ENCODE measurements around the gene DNM2. TPM values are rescaled to one million over a fixed set of nuclear protein-coding genes. Genes with fewer than 3 reads are reported as not detected.

Gene DNM2
- polyA plus RNA-seq, 4 donors = 145 to 248 (median 166) TPM

DNA sequence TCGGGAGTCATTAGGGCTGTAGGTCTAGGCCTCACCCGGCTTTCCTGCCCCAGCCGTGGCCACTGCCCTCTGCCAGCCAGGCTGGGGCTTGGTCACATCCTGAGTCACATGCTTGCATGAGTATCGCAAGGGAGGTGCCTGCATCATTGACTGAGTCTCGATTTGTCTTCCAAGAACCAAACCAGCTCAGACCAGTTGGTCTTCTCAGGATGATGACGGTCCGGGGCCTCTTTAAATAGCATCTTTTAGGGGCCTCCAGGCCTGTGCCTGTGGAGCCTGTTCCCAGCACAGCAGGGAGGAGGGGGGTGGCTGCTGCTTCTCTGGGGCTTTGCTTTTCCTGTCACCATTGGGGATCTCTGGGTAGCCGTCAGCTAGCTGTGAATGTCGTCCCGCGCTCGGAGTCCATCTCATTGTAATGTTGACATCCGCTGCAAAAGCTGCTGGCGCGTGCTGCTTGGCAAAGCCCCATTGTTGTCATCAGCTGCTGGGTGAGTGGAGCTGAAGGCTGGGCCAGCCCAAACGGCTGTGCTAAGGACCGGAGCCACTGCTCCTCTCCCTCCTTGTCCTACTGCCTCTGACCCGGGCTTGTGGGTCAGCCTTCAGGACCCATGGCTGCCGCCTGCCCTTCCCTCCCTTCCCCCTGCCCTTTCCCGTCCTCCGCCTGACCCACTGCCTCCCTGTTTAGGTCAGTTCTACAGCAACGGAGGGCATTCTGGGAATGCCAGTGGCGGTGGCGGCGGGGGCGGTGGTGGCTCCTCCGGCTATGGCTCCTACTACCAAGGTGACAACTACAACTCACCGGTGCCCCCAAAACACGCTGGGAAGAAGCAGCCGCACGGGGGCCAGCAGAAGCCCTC is 31.0 kb upstream of the DNM2 start:
- Histone ChIP-seq H3K4me1 (ENCODE audit: control insufficient read depth in 3 of 3, insufficient read depth in 2 of 3, low read depth in 1 of 3, low read length in 2 of 3) (no peaks in the 10 kb centered on the region), H3K4me3 (ENCODE audit: low read depth in 1 of 3, low read length in 3 of 3) (no peak overlapping the region), H3K27me3 (ENCODE audit: control insufficient read depth in 3 of 3, insufficient read depth in 3 of 3, low read length in 3 of 3) (no peaks in the 10 kb centered on the region), H3K36me3 (ENCODE audit: control insufficient read depth in 3 of 3, insufficient read depth in 2 of 3, low read depth in 1 of 3, low read length in 3 of 3) (peaks cover 34 to 92% (median 49%) of the 10 kb centered on the region in 3 donors), H3K9me3 (ENCODE audit: control insufficient read depth in 2 of 2, insufficient read depth in 1 of 2, low read depth in 1 of 2, low read length in 1 of 2) (no peaks in the 10 kb centered on the region), H3K27ac (ENCODE audit: low read depth in 1 of 3, low read length in 2 of 3) (no peak overlapping the region)
- WGBS, 3 donors = 82 to 86% (median 86%) methylated on average over 28 to 31 of the region's 31 CpGs
- FAIRE-seq = no peak
- DNase-seq = no peak

- 89 to 93% (median 92%) methylated on average over 22 to 25 of the region's 25 CpGs for WGBS, 3 donors
- peaks cover 31 to 92% (median 40%) of the 10 kb centered on the region in 3 donors for H3K36me3 ChIP-seq (ENCODE audit: control insufficient read depth in 3 of 3, insufficient read depth in 2 of 3, low read depth in 1 of 3, low read length in 3 of 3)
- DNase-seq (no peak), FAIRE-seq (no peak)
- H3K27ac ChIP-seq (ENCODE audit: low read depth in 1 of 3, low read length in 2 of 3) = no peak overlapping the region
- no peaks in the 10 kb centered on the region for H3K4me1 ChIP-seq (ENCODE audit: control insufficient read depth in 3 of 3, insufficient read depth in 2 of 3, low read depth in 1 of 3, low read length in 2 of 3)
- no peak overlapping the region for H3K4me3 ChIP-seq (ENCODE audit: low read depth in 1 of 3, low read length in 3 of 3)
- H3K9me3 ChIP-seq (ENCODE audit: control insufficient read depth in 2 of 2, insufficient read depth in 1 of 2, low read depth in 1 of 2, low read length in 1 of 2) = no peaks in the 10 kb centered on the region
- no peaks in the 10 kb centered on the region for H3K27me3 ChIP-seq (ENCODE audit: control insufficient read depth in 3 of 3, insufficient read depth in 3 of 3, low read length in 3 of 3)
Measured at GRCh38 chr19:10687518-10688288, 30.2 kb upstream of the DNM2 start.

- Histone ChIP-seq H3K36me3 (ENCODE audit: control insufficient read depth in 3 of 3, insufficient read depth in 2 of 3, low read depth in 1 of 3, low read length in 3 of 3) (peaks cover 23 to 89% (median 32%) of the 10 kb centered on the region in 3 donors), H3K4me3 (ENCODE audit: low read depth in 1 of 3, low read length in 3 of 3) (no peak overlapping the region), H3K27ac (ENCODE audit: low read depth in 1 of 3, low read length in 2 of 3) (no peak overlapping the region), H3K4me1 (ENCODE audit: control insufficient read depth in 3 of 3, insufficient read depth in 2 of 3, low read depth in 1 of 3, low read length in 2 of 3) (no peaks in the 10 kb centered on the region), H3K9me3 (ENCODE audit: control insufficient read depth in 2 of 2, insufficient read depth in 1 of 2, low read depth in 1 of 2, low read length in 1 of 2) (no peaks in the 10 kb centered on the region), H3K27me3 (ENCODE audit: control insufficient read depth in 3 of 3, insufficient read depth in 3 of 3, low read length in 3 of 3) (no peaks in the 10 kb centered on the region)
- DNase-seq (no peak), FAIRE-seq (no peak)
- WGBS, 3 donors = 93 to 95% (median 94%) methylated on average over 27 of the region's 27 CpGs
Measured at GRCh38 chr19:10688545-10689280, 29.2 kb upstream of the DNM2 start.

DNA sequence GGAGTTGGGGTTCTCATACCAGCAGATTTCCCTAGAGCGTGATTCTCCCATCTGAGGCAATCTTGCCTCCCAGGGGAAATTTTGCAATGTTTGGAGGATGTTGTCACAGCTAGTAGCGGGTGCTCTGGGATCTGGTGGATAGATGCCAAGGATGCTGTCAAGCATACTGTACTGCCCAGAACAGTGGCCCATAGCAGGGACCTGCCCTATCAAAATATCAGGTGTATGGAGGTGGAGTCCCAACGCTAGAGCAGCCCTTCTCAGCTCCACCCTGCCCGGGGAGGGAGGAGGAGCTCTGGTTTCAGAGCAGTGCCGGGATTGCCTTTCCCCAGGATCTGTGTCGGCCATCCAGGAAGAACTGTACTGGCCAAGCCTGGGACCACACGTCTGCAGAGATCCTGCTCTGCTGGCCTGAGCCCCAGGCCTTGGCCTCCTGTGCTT is 27.5 kb upstream of the DNM2 start:
- Histone ChIP-seq H3K36me3 (ENCODE audit: control insufficient read depth in 3 of 3, insufficient read depth in 2 of 3, low read depth in 1 of 3, low read length in 3 of 3) (peaks cover 23 to 82% (median 29%) of the 10 kb centered on the region in 3 donors), H3K27ac (ENCODE audit: low read depth in 1 of 3, low read length in 2 of 3) (no peak overlapping the region), H3K4me1 (ENCODE audit: control insufficient read depth in 3 of 3, insufficient read depth in 2 of 3, low read depth in 1 of 3, low read length in 2 of 3) (peaks cover 0 to 3% (median 2%) of the 10 kb centered on the region in 3 donors), H3K27me3 (ENCODE audit: control insufficient read depth in 3 of 3, insufficient read depth in 3 of 3, low read length in 3 of 3) (no peaks in the 10 kb centered on the region), H3K4me3 (ENCODE audit: low read depth in 1 of 3, low read length in 3 of 3) (no peak overlapping the region), H3K9me3 (ENCODE audit: control insufficient read depth in 2 of 2, insufficient read depth in 1 of 2, low read depth in 1 of 2, low read length in 1 of 2) (no peaks in the 10 kb centered on the region)
- FAIRE-seq = no peak
- WGBS, 3 donors = 53 to 67% (median 65%) methylated on average over 7 of the region's 7 CpGs
- DNase-seq = no peak

DNA sequence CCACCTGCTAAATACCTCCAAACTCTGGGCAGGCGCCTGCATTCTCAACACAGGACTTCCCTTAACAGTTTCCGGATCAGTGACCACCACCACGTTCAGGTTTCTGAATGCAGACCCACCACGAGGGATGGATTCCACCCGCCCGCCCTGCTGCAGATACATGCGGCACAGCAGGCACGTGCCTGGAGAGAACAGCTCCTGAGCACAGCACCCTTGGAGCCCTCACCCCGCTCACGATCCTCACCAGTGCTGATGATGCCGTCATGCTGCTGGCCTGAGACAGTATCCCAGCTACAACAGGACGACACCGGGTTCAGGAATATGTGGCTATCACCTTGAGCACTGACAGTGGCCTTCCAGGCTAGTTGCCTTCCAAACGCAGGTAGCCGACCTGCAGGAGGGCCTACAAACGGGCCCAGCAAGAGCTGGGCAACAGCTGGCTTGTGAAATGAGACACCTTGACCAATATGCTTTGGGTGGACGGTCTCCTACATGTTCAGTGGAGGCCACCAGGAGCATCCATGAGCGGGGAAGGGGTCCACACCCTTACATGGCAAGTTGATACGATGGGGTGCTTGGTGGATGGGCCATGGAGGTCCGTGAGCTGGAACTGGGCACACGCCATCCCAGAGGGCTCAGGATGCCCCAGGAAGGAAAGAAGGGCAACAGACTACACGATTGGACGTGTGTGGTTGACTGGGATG is 26.5 kb upstream of the DNM2 start:
- Histone ChIP-seq H3K27me3 (ENCODE audit: control insufficient read depth in 3 of 3, insufficient read depth in 3 of 3, low read length in 3 of 3) (no peaks in the 10 kb centered on the region), H3K4me1 (ENCODE audit: control insufficient read depth in 3 of 3, insufficient read depth in 2 of 3, low read depth in 1 of 3, low read length in 2 of 3) (peaks cover 0 to 8% (median 2%) of the 10 kb centered on the region in 3 donors), H3K4me3 (ENCODE audit: low read depth in 1 of 3, low read length in 3 of 3) (no peak overlapping the region), H3K27ac (ENCODE audit: low read depth in 1 of 3, low read length in 2 of 3) (no peak overlapping the region), H3K36me3 (ENCODE audit: control insufficient read depth in 3 of 3, insufficient read depth in 2 of 3, low read depth in 1 of 3, low read length in 3 of 3) (peaks cover 20 to 74% (median 27%) of the 10 kb centered on the region in 3 donors), H3K9me3 (ENCODE audit: control insufficient read depth in 2 of 2, insufficient read depth in 1 of 2, low read depth in 1 of 2, low read length in 1 of 2) (no peaks in the 10 kb centered on the region)
- 86 to 89% (median 87%) methylated on average over 23 of the region's 23 CpGs for WGBS, 3 donors
- FAIRE-seq = no peak
- DNase-seq = no peak

DNA sequence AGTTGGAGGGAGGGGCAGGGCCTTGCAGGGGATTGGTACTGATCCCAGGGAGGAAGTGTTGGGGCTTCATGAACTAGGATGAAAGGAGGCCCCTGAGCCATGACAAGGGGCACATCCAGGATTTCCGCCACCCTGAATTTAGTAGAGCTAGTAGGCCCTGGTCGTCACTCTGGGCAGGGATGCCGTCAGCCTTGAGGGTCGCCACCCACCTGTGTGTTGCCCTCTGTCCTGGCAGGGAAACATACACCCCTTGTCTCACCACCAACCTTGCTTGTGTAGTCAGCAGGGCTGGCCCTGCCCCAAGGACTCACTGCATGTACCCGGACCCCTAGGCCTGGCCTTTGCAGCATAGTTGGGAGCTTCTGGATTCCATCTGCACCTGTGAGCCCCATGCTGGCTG is 26.0 kb upstream of the DNM2 start:
- peaks cover 19 to 68% (median 27%) of the 10 kb centered on the region in 3 donors for H3K36me3 ChIP-seq (ENCODE audit: control insufficient read depth in 3 of 3, insufficient read depth in 2 of 3, low read depth in 1 of 3, low read length in 3 of 3)
- H3K27me3 ChIP-seq (ENCODE audit: control insufficient read depth in 3 of 3, insufficient read depth in 3 of 3, low read length in 3 of 3) = no peaks in the 10 kb centered on the region
- WGBS, 3 donors = 82 to 94% (median 84%) methylated on average over 5 of the region's 5 CpGs
- DNase-seq (no peak), FAIRE-seq (no peak)
- peaks cover 0 to 8% (median 2%) of the 10 kb centered on the region in 3 donors for H3K4me1 ChIP-seq (ENCODE audit: control insufficient read depth in 3 of 3, insufficient read depth in 2 of 3, low read depth in 1 of 3, low read length in 2 of 3)
- H3K9me3 ChIP-seq (ENCODE audit: control insufficient read depth in 2 of 2, insufficient read depth in 1 of 2, low read depth in 1 of 2, low read length in 1 of 2) = no peaks in the 10 kb centered on the region
- H3K27ac ChIP-seq (ENCODE audit: low read depth in 1 of 3, low read length in 2 of 3) = no peak overlapping the region
- no peak overlapping the region for H3K4me3 ChIP-seq (ENCODE audit: low read depth in 1 of 3, low read length in 3 of 3)

- Histone ChIP-seq H3K27ac (ENCODE audit: low read depth in 1 of 3, low read length in 2 of 3) (no peak overlapping the region), H3K4me1 (ENCODE audit: control insufficient read depth in 3 of 3, insufficient read depth in 2 of 3, low read depth in 1 of 3, low read length in 2 of 3) (peaks cover 0 to 8% (median 2%) of the 10 kb centered on the region in 3 donors), H3K27me3 (ENCODE audit: control insufficient read depth in 3 of 3, insufficient read depth in 3 of 3, low read length in 3 of 3) (no peaks in the 10 kb centered on the region), H3K9me3 (ENCODE audit: control insufficient read depth in 2 of 2, insufficient read depth in 1 of 2, low read depth in 1 of 2, low read length in 1 of 2) (no peaks in the 10 kb centered on the region), H3K36me3 (ENCODE audit: control insufficient read depth in 3 of 3, insufficient read depth in 2 of 3, low read depth in 1 of 3, low read length in 3 of 3) (peaks cover 11 to 60% (median 20%) of the 10 kb centered on the region in 3 donors), H3K4me3 (ENCODE audit: low read depth in 1 of 3, low read length in 3 of 3) (no peak overlapping the region)
- FAIRE-seq = no peak
- no peak for DNase-seq
- 86 to 92% (median 88%) methylated on average over 5 of the region's 5 CpGs for WGBS, 3 donors
Measured at GRCh38 chr19:10692673-10693264, 25.1 kb upstream of the DNM2 start.

Data from small intestine (tissue), 7 donors.